Measurements from ENCODE around the gene GPI.

The GPI gene

DNA sequence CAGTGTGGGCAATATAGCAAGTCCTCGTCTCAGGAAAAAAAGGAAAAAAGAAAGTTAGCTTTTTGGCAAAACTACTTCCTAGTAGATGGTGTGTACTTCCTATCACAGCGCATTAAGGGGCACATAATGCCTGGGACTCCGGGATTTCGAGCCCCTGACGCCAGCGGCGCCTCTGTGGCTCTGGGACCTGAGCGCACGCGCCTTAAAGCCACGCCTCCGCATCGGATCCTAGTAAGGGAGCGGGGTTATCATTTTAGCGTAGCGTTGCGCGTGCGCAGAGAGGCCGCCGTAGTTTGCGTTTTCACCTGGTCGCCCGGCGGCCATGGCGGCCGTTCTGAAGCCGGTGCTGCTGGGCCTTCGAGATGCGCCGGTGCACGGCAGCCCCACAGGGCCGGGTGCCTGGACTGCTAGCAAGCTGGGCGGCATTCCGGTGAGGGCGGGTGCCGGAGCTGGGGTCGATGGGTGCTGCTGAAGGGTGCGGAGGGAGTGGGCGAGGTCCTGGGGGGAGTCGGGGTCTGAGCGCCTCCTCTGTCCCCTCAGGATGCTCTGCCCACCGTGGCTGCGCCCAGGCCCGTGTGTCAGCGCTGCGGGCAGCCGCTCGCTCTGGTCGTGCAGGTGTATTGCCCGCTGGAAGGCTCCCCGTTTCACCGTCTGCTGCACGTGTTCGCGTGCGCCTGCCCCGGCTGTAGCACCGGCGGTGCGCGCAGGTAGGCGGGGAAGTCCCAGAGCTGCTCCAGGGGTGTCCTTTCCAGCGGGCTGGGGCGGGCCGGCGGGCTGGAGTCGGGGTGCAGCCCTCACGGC lies 39.3 kb downstream of the GPI start, which contains the start of gene PDCD2L:
TSS of gene PDCD2L (plus strand) at position 291 of the 801 bp plus-strand sequence. CDS start at position 323, 32 bp downstream.
- peak; percentile 92 for DNase-seq (ENCODE audit: low spot score)

DNA sequence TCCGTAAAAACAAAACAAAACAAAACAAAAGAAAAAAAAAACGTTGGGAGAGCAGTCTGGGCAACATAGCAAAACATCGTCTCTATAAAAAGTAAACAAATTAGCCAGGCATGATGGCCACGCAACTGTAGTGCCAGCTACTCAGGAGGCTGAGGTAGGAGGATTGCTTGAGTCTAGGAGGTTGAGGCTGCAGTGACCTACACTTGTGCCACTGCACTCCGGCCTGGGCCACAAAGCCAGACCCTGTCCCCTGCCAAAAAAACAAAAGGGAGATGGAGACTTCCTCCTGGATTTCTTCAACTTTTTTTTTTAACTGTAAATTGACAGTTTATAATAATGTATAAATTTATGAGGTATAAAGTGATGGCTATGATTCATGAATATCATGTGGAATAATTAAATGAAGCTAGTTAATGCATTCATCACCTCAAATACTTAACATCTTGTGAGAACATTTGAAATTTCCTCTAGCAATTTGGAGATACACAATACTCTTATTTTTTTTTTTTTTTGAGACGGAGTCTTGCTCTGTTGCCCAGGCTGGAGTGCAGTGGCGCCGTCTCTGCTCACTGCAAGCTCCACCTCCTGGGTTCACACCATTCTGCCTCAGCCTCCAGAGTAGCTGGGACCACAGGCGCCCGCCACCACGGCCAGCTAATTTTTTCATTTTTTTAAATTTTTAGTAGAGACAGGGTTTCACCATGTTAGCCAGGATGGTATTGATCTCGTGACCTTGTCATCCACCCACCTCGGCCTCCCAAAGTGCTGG lies 41.1 kb downstream of the GPI start:
- DNase-seq (ENCODE audit: low spot score), result no peak

DNA sequence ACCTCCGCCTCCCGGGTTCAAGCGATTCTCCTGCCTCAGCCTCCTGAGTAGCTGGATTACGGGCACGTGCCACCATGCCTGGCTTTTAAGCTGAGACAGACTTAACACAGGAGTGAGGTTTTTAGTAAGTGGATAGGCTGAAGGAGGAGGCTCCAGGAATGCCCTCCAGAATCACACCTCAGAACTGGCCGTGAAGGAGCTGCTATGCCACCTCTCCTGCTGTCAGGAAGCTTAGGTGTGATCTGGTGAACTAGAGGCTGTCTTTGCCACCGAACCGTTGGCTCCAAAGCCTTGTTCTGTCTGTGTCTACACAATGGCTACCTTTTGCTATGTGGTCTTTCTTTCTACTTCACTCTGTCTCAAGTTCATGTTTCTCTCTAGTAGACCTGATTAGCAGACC lies 43.4 kb downstream of the GPI start:
- DNase-seq (ENCODE audit: low spot score), result no peak

DNA sequence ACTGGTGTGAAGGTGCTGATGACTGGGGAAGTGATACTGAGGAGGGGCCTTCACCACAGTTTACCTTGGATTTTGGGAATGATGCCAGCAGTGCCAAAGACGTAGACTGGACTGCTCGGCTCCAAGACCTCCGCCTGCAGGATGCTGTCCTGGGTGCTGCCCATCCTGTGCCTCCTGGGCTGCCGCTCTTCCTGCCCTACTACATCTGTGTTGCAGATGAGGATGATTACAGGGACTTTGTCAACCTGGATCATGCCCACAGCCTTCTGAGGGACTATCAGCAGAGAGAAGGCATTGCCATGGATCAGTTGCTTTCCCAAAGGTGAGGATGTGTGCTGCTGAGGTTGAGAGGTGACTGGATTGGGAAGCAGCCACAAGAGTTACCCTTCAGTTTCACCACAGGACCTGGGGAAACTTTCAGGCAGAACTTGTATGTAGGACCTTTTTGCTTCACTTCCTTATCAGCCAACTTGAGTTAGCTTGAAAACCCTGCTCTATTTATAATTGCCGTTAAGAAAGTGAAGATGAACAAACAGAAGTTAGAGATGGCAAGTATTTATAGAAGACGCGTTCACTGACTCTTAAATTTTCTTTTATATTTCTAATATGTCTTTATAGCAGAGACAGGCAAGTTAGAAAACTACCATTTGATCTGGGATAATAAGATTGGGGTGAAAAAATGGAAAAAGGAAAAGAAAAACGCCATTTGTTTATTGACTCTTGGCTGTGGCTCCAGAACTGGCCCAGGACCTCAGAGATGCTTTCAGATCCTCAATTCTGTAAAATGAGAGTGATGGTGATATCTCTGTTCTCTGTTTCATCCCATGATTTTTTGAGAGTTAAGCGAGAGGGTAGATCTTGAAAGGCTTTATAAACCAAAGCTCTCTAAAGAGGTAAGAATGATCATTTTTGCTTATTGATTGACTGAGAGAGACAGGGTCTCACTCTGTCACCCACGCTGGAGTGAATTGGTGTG lies 44.5 kb downstream of the GPI start:
- no peak for DNase-seq (ENCODE audit: low spot score)

DNA sequence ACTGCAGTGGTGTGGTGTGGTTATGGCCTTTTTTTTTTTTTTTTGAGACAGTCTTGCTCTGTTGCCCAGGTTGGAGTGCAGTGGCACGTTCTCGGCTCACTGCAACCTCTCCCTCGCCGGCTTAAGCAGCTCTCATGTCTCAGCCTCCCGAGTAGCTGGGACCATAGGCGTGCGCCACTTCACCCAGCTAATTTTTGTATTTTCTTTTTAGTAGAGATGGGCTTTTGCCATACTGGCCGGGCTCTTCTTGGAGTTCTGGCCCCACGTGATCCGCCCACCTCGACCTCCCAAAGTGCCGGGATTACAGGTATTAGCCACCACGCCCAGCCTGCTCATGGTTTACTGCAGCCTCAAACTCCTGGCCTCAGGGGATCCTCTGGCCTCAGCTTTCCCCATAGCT lies 46.2 kb downstream of the GPI start:
- DNase-seq (ENCODE audit: low spot score), result no peak

DNA sequence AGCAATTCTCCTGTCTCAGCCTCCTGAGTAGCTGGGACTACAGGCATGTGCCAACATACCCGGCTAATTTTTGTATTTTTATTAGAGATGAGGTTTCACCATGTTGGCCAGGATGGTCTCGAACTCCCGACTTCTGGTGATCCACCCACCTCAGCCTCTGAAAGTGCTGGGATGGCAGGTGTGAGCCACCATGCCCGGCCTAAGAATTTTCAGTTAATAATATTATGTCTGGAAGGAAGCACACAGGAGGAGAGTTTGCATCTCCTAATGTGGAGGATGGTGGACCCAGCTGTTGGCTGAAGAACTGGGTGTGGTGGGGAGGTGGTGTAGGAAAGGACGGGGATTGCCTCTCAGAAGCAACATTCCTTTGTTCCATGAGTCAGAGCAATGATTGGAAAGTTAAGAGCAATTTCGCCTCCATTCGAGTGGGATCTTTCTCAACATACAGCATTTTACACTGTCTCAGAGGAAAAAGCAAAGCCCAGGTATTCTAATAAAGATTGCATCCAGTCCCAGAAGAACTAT lies 51.1 kb downstream of the GPI start:
- DNase-seq (ENCODE audit: low spot score), result no peak

DNA sequence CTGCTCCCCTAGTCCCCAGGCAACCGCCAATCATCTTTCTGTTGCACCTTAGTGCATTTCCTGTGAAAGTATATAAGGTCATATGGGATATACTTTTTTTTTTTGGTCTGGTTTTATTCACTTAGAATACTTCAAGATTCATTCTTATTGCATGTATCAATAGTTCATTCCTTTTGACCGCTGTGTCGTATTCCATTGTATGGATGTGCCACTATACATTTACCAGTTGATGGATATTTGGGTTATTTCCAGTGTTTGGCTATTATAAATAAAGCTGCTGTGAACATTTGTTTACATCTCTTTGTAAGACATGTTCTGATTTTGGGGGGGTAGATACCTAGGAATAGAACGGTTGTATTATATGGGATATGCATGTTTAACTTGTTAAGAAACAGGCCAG lies 53.3 kb downstream of the GPI start:
- DNase-seq (ENCODE audit: low spot score), result no peak

DNA sequence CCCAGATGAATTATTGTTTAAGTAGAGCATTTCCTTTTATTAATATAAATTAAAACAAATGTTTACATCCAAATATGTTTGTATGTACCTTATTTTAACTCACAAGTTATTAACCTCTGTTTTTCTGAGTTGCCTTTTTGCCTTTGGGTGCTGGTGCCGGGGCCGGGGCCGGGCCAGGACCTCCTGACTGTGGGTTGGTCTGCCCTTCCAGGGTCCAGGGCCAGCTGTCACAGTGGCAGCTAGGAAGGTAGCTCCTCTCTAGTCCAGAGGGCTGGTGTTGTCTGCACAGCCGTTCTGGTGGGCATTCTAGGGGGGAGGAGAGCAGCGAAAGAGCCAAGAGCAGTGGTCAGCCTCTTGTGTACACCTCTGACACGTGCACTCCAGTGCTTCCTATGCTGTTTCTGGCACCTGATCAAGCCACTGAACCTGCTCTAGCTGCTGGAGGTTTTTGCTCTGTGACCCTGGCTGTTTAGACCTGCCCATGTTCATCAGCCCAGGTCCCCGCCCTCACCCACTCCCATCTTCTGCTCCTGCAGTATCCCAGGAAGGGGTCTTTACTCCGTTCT lies 61.2 kb downstream of the GPI start:
- DNase-seq (ENCODE audit: low spot score), result no peak

DNA sequence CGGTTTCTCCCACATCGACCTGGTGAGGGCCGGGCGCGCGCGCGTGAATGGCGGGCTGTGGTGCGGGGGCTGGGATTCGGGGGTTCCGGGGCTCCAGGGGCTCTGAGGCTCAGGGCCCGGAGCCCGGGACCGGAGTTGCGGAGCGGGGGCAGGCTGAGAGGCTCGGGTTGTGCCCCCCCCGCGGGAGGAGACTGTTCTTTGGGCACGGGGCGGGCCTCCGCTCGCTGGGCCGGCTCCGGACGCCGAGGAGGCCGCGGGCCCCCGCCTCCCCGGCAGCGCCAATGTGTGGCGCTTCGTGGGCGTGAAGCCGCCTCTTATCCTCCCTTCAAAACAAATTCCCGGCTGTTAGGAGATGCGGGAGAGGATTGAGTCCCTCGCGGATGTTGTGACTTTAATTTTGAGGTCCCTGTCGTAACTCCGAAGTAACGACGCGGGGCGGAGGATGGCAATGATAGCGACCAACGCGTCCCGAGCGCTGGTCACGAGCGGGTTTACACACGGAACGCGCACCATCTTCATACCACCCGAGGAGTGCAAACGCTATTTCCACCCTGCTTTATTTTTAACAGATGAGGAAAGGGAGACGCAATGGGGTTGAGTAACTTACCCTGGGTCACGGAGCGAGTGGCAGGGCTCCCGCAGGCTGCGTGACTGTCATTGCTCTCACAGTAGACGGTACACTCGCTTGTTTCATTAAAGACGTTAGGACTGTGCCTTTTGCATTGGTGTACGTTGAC lies 63.7 kb downstream of the GPI start:
- peak; percentile 39 for DNase-seq (ENCODE audit: low spot score)

DNA sequence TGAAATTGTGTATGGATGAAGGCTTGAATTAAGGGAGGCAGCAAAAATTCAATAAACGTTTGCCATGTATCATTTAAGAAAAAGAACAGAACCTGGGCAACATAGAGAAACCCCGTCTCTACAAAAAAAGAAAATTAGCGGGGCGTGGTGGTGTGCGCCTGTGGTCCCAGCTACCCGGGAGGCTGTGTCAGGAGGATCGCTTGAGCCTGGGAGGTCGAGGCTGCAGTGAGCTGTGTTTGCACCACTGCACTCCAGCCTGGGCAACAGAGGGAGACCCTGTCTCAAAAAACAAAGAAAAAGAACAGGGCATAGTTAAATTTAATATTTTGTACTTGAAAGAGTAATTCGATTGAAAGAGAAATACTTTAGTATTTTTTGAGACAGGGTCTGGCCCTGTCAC lies 64.6 kb downstream of the GPI start:
- no peak for DNase-seq (ENCODE audit: low spot score)

DNA sequence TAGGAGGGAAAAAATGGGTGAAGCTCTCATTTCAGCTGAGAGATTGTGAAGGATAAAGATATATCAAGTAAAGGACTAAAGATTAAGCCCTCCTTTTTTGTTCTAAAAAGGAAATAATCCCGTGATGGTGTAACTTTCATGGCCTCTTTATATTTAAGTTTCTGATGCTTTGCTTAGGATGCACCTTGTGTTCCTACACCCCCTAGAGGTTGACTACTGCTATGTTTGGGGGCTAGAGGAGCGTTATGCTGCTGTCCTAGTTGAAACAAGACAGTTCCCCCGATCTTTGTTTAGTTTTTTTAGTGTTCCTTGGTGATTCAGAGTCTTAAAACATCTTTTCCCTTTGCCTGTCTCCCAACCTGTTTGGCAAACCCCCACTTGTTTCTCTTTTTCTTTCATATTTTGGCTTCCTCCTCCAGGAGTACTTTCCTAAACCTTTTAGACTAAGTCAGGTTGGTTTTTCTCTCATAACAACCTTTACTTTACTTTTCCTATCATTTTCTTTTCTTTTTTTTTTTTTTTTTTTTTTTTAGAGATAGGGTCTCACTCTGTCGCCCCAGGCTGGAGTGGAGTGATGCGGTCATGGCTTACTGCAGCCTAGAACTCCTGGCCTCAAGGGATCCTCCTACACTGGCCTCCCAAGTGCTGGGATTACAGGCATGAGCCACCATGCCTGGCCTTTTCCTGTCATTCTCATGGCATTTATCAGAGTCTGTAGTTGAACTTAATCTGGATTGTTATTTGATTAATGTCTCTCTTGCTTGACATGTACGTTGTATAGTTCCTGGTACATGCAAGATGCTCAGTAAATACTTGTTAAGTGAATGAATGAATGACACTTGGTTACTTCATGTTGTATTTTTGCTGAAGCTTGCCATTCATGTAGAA lies 66.0 kb downstream of the GPI start:
- peak; percentile 80 for DNase-seq (ENCODE audit: low spot score)

DNA sequence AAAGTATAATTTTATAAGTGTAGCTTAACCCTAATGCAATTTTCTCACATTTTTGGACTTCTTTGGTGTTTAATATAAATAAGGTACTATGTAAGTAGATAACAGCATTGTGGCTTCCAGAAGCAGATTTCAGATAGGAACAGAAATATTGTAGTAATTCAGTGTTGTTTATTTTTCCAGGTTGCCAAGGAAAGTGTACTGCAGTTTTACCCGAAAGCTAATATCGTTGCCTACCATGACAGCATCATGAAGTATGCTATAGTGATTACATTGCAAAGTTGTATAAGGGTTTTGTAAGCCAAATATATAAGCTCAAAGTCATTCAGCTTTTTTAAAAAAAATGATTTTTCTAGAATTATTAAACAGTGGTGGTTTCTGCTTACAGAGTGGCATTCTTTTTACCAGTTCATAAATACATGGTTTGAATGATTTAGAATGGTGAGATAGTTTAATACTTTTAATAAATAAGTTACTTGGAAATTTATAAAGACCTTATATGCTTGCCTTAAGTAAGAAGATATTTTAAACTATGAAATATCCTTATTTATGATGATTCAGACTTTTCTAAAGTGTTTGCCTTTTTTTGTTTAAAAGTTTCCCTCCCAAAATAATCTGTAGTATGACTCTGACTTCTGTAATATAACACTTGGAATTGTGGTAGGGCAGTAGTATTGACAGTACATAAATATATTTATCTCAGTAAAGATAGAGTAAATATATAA lies 66.8 kb downstream of the GPI start:
- no peak for DNase-seq (ENCODE audit: low spot score)

DNA sequence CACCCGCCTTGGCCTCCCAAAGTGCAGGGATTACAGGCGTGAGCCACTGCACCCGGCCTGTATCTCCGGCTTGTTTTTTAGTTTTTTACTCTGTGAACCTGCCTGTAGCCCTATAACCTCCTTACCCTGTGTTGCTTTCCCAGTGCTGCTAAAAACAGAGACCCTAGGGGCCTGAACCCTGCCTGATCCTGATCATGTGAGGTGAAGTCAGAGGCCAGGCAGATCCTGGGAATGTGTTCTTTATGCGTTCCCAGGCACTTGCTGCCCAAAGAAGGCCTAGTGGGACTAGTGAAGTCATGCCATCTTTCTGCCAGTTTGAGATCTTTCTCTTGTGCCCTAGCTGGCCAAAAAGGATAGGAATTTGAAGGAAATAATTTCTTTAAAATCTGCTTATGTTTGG lies 67.8 kb downstream of the GPI start:
- DNase-seq (ENCODE audit: low spot score), result no peak

DNA sequence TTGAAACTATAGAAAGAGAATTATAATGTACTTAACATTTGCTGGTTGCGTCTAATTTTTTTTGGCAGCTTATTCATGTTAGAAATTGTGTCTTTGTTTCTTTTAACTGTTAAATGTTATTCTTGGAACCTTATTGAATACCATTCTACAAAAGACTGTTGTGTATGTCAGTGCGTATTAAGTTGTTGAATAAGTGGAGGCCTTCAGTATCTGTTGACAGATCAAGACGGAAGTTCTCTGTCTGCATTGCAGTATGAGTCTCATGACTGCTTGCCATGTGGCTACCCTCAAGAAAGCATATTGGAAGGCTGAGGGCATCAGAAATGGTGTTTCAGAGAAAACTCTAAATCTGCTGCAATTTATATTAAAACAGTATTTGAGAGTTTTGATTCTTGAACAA lies 71.7 kb downstream of the GPI start:
- no peak for DNase-seq (ENCODE audit: low spot score)

DNA sequence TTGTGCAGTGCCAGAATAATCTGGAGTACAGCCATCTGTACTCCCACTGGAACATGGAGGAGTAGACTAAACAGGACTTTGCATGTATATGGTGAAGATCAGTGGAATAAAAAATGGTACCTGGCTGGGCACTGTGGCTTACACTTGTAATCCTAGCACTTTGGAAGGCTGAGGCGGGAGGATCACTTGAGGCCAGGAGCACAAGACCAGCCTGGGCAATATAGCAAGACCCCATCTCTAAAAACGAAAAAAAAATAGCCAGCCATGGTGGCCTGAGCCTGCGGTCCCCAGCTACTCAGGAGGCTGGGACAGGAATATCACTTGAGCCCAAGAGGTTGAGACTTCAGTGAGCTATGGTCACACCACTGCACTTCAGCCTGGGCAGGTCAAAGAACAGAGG lies 83.2 kb downstream of the GPI start:
- DNase-seq (ENCODE audit: low spot score), result no peak

Measured in RKO (cell line).